Suprapubic skin (tissue), 4 donors: ENCODE results near the gene RFX2. TPM values are rescaled to one million over a fixed set of nuclear protein-coding genes. Genes with fewer than 3 reads are reported as not detected.

Experiments used
- DNase-seq, 2 donors: peaks; one replicate each; pipeline ENCODE4 v3.0.0-alpha.2; 2019; ENCODE audit warnings: low spot score in 2 of 2
- H3K27ac ChIP-seq: fragments of 200-600 bp; sonication (generic); one replicate; pipeline ENCODE4 v1.5.1; 2019
- H3K27me3 ChIP-seq: fragments of 200-600 bp; sonication (generic); one replicate; pipeline ENCODE4 v1.5.1; 2019
- H3K36me3 ChIP-seq: fragments of 200-600 bp; sonication (generic); one replicate; pipeline ENCODE4 v1.5.1; 2019
- H3K4me1 ChIP-seq: fragments of 200-600 bp; sonication (generic); one replicate; pipeline ENCODE4 v1.5.1; 2019
- H3K4me3 ChIP-seq: fragments of 200-600 bp; sonication (generic); one replicate; pipeline ENCODE4 v1.5.1; 2019; ENCODE audit warnings: mild to moderate bottlenecking
- H3K9me3 ChIP-seq: fragments of 200-600 bp; sonication (generic); one replicate; pipeline ENCODE4 v1.5.1; 2019
- EP300 ChIP-seq: sonication (generic); formaldehyde crosslinking; IDR thresholded peaks from one replicate; pipeline ENCODE4 v1.6.1; 2017; ENCODE audit warnings: antibody characterized with exemption
- POLR2A ChIP-seq, 2 donors: fragments of 450-650 bp; IDR thresholded peaks; one replicate each; pipeline ENCODE4 v1.6.1; 2017; ENCODE audit warnings: antibody characterized with exemption in 2 of 2, mild to moderate bottlenecking in 2 of 2, moderate library complexity in 2 of 2
- POLR2AphosphoS5 ChIP-seq, 3 donors: sonication (generic); formaldehyde crosslinking; IDR thresholded peaks; one replicate each; pipeline ENCODE4 v1.6.1; 2017; ENCODE audit warnings: antibody characterized with exemption in 3 of 3
- WGBS: methylation state at CpG from one replicate; pipeline ENCODE4 v1.1.5; 2018; 5-methylcytosine and 5-hydroxymethylcytosine counted together
- total RNA-seq, 4 donors: library from RNA; depleted of rRNA; stranded (reverse); fragments of >200 nt; gene quantifications; one replicate each; pipeline ENCODE4 v1.1.0, GENCODE V29; 2016
- TF ChIP-seq, protein P1 (sequence below), 2 donors: fragments of 200-600 bp in 1 of 2; fragments of 450-650 bp in 1 of 2; sonication (generic) in 1 of 2; IDR thresholded peaks; one replicate each; pipeline ENCODE4 v1.5.1; 2016 to 2019; ENCODE audit warnings: antibody characterized with exemption in 2 of 2, mild to moderate bottlenecking in 1 of 2, moderate library complexity in 1 of 2

RFX2 gene
- total RNA-seq, 4 donors from 2014 or later = 28.8 to 62.0 (median 43.5) TPM

DNA sequence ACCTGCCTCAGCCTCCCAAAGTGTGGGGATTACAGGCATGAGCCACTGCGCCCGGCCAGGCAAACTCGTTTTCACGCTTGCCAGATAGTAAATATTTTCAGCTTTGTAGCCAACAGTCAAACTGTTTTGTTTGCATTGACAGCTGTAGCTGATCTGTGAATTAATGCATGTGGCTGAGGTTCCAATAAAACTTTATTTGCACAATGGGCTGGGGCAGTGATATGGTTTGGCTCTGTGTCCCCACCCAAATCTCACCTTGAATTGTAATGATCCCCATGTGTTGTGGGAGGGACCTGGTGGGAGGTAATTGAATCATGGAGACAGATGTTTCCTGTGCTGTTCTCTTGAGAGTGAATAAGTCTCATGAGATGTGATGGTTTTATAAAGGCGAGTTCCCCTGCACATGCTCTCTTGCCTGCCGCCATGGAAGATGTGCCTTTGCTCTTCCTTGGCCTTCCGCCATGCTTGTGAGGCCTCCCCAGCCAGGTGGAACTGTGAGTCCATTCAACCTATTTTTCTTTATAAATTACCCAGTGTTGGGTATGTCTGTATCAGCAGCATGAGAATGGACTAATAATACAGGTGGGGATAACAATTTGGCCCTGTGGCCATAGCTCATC, 110.0 kb downstream of the RFX2 start:
- 74% methylated on average over 7 of the region's 7 CpGs for WGBS
- no peaks in the 10 kb centered on the region for H3K27me3 ChIP-seq
- no peaks in the 10 kb centered on the region for H3K9me3 ChIP-seq
- DNase-seq = no peak
- H3K4me3 ChIP-seq = no peak overlapping the region
- peaks cover 95% of the 10 kb centered on the region for H3K36me3 ChIP-seq
- H3K27ac ChIP-seq = no peak overlapping the region
- H3K4me1 ChIP-seq = no peaks in the 10 kb centered on the region
- TF ChIP-seq, protein P1, sequence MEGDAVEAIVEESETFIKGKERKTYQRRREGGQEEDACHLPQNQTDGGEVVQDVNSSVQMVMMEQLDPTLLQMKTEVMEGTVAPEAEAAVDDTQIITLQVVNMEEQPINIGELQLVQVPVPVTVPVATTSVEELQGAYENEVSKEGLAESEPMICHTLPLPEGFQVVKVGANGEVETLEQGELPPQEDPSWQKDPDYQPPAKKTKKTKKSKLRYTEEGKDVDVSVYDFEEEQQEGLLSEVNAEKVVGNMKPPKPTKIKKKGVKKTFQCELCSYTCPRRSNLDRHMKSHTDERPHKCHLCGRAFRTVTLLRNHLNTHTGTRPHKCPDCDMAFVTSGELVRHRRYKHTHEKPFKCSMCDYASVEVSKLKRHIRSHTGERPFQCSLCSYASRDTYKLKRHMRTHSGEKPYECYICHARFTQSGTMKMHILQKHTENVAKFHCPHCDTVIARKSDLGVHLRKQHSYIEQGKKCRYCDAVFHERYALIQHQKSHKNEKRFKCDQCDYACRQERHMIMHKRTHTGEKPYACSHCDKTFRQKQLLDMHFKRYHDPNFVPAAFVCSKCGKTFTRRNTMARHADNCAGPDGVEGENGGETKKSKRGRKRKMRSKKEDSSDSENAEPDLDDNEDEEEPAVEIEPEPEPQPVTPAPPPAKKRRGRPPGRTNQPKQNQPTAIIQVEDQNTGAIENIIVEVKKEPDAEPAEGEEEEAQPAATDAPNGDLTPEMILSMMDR (IDR thresholded peaks at IDR 0.05) = no peak
- TF ChIP-seq EP300 (no peak), POLR2A (IDR thresholded peaks at IDR 0.05) (no peak)

DNA sequence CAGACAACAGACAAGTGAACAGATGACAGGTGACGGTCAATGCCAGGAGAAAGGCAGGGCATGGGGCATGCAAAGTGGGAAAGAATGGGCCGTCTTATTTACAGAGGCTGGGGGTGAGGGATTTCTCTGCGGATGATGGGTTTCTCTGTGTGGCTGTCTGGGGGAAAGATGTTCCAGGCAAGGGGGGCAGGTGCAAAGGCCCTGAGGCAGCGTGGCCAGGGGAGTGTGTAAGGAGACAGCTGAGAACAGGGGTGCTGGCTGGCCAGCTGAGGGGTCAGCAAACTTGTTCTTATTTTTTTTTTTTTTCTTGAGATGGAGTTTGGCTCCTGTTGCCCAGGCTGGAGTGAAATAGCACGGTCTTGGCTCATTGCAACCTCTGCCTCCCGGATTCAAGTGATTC, 110.6 kb downstream of the RFX2 start:
- DNase-seq = no peak

DNA sequence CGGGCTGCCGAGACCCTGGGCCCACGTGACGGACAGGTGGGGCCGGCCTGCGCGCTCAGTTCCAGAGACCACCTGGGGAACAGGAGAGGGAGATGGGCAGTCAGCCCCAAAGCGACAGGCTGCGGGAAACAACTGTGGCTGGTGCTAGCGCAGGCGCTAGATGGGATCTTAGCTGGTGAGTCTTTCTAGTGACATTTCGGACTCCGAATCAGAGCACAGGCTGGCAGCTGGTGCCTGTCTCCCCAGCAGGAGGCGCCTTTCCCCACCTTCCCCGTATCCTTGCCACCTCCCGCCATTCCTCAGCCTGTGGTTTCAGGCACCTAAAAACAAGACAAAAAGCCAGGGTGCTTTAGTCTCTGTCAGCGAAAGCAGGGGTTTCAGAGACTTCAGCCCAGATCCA, 112.9 kb downstream of the RFX2 start:
- peaks cover 77% of the 10 kb centered on the region for H3K36me3 ChIP-seq
- WGBS = 87% methylated on average over 17 of the region's 17 CpGs
- no peak overlapping the region for H3K27ac ChIP-seq
- peaks cover 7% of the 10 kb centered on the region for H3K4me1 ChIP-seq
- DNase-seq = no peak
- no peak overlapping the region for H3K4me3 ChIP-seq
- H3K27me3 ChIP-seq = no peaks in the 10 kb centered on the region
- TF ChIP-seq POLR2AphosphoS5 (IDR thresholded peaks at IDR 0.05) (no peak), POLR2A (IDR thresholded peaks at IDR 0.05) (no peak), EP300 (no peak)
- TF ChIP-seq, protein P1 (IDR thresholded peaks at IDR 0.05) = no peak
- no peaks in the 10 kb centered on the region for H3K9me3 ChIP-seq

More for the DNA sequence above, 110.6 kb downstream of the RFX2 start:
- Histone ChIP-seq H3K27ac (no peak overlapping the region), H3K9me3 (no peaks in the 10 kb centered on the region), H3K4me1 (no peaks in the 10 kb centered on the region), H3K27me3 (no peaks in the 10 kb centered on the region), H3K36me3 (peaks cover 94% of the 10 kb centered on the region), H3K4me3 (no peak overlapping the region)
- 90% methylated on average over 6 of the region's 6 CpGs for WGBS
- TF ChIP-seq, protein P1 (IDR thresholded peaks at IDR 0.05) = no peak
- TF ChIP-seq POLR2A (IDR thresholded peaks at IDR 0.05) (no peak), POLR2AphosphoS5 (IDR thresholded peaks at IDR 0.05) (no peak), EP300 (no peak)

DNA sequence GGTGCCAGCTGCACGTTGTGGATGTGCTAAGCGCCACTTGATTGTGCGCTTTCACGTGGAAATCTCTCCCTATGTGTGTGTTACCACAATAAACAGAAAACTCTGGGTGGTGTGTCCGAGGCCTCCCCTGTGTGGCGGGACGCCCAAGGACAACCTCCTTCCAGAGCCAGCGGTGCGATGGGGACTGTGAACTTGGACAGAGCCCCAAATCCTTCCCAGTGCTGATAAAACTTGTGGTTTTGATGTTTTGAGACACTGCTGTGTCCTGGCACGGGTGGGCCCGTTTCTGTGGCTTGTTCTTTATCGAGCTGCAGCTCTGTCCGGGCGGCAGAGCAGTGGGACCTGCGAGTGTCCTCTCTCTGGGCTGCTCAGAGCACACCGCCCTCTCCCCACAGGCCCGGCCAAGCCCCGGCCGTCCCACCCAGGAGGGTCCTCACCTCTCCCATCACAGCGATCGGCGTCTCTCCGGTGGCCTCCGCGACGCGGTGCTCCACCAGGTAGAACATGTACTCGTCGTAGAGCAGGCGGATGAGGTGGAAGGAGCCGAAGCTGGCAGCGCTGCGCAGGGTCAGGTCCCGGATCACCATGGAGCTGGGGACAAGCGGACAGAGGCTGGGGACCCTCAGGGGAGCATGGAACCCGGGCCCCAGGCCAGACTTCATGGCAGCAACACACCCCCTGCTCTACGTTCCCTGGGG, 113.5 kb downstream of the RFX2 start:
- Histone ChIP-seq H3K27me3 (no peaks in the 10 kb centered on the region), H3K4me1 (peaks cover 7% of the 10 kb centered on the region), H3K9me3 (no peaks in the 10 kb centered on the region), H3K36me3 (peaks cover 71% of the 10 kb centered on the region), H3K4me3 (no peak overlapping the region), H3K27ac (no peak overlapping the region)
- TF ChIP-seq, protein P1 (IDR thresholded peaks at IDR 0.05) = no peak
- TF ChIP-seq EP300 (no peak), POLR2AphosphoS5 (IDR thresholded peaks at IDR 0.05) (no peak), POLR2A (IDR thresholded peaks at IDR 0.05) (no peak)
- WGBS = 92% methylated on average over 19 of the region's 37 CpGs
- no peak for DNase-seq

DNA sequence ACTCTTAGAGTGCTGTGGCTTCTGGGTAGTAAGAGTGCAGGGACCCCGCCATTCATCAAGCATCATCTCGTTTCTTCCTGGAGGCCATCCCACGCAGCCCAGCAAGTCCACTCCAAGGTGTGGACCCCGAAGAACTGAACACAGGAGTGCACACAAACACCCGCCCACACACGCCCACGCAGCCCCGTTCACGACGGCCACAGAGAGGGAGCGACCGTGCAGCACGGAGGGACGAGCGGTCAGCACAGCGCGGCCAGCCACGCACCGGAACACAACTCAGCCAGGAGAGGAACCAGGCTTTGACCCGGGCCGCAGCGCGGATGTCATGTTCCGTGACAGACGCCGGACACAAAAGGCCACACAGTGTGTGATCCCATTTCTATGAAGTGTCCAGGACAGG, 114.2 kb downstream of the RFX2 start:
- H3K27ac ChIP-seq = no peak overlapping the region
- peaks cover 65% of the 10 kb centered on the region for H3K36me3 ChIP-seq
- no peaks in the 10 kb centered on the region for H3K9me3 ChIP-seq
- no peak for DNase-seq
- no peak overlapping the region for H3K4me3 ChIP-seq
- WGBS = 88% methylated on average over 26 of the region's 26 CpGs
- no peaks in the 10 kb centered on the region for H3K27me3 ChIP-seq
- TF ChIP-seq, protein P1 (IDR thresholded peaks at IDR 0.05) = no peak
- TF ChIP-seq POLR2A (IDR thresholded peaks at IDR 0.05) (no peak), POLR2AphosphoS5 (IDR thresholded peaks at IDR 0.05) (no peak), EP300 (no peak)
- H3K4me1 ChIP-seq = peaks cover 7% of the 10 kb centered on the region
